ENCODE results near the gene NANS. TPM values are rescaled to one million over a fixed set of nuclear protein-coding genes. Genes with fewer than 3 reads are reported as not detected.

NANS gene
- total RNA-seq, 1 donor from 2014 or later: 35.9 TPM

GRCh38 chr9:98034593-98035546, 21.7 kb upstream of the NANS start:
- ATAC-seq (peak; percentile 85), DNase-seq (peak; percentile 85)
- intact Hi-C loops (cut with micrococcal nuclease): loop anchor here (10.0 kb wide), 2 partner anchors 50 to 110 kb away; partner anchors contain the start of genes ANP32B and TRMO

- ATAC-seq (peak; percentile 95), DNase-seq (peak; percentile 53)
These were observed 19.2 kb upstream of the NANS start for GRCh38 chr9:98037357-98037756.

DNA sequence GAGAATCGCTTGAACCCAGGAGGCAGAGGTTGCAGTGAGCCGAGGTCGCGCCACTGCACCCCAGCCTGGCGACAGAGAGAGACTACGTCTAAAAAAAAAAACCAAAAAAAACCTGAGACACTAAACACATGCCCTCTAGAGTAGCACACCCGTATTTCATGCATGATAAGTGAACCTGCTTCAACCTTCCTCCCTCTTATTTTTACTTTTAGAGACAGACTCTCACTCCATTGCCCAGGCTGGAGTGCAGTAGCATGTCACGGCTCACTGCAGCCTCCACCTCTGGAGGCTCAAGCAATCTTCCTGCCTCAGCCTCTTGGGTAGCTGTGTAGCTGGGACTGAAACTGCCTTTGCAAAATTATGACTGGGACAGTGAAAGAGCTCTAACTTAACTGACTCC, 17.6 kb upstream of the NANS start:
- ATAC-seq (no peak), DNase-seq (no peak)
- intact Hi-C loops (cut with micrococcal nuclease): loop anchor here (10.0 kb wide), 2 partner anchors 54 to 114 kb away; partner anchors contain the start of genes ANP32B and TRMO

More at GRCh38 chr9:98037357-98037756, 19.2 kb upstream of the NANS start:
- intact Hi-C loops (cut with micrococcal nuclease): loop anchor here (10.0 kb wide), 2 partner anchors 53 to 113 kb away; partner anchors contain the start of genes ANP32B and TRMO

GRCh38 chr9:98039607-98040017, 16.9 kb upstream of the NANS start:
- ATAC-seq (no peak), DNase-seq (no peak)
- intact Hi-C loops (cut with micrococcal nuclease): loop anchor here (10.0 kb wide), 2 partner anchors 55 to 115 kb away; partner anchors contain the start of genes ANP32B and TRMO

- intact Hi-C loops (cut with micrococcal nuclease): no loop called here
- no peak for DNase-seq
- ATAC-seq: no peak
These were observed 16.3 kb upstream of the NANS start for GRCh38 chr9:98040212-98040611.

GRCh38 chr9:98043915-98044314, 12.6 kb upstream of the NANS start:
- no peak for DNase-seq
- no peak for ATAC-seq
- intact Hi-C loops (cut with micrococcal nuclease): no loop called here

GRCh38 chr9:98045234-98046179, 11.0 kb upstream of the NANS start:
- ATAC-seq (no peak), DNase-seq (no peak)
- intact Hi-C loops (cut with micrococcal nuclease): no loop called here

- DNase-seq (no peak), ATAC-seq (no peak)
- intact Hi-C loops (cut with micrococcal nuclease): no loop called here
These were observed 10.4 kb upstream of the NANS start for GRCh38 chr9:98046180-98046543.

DNA sequence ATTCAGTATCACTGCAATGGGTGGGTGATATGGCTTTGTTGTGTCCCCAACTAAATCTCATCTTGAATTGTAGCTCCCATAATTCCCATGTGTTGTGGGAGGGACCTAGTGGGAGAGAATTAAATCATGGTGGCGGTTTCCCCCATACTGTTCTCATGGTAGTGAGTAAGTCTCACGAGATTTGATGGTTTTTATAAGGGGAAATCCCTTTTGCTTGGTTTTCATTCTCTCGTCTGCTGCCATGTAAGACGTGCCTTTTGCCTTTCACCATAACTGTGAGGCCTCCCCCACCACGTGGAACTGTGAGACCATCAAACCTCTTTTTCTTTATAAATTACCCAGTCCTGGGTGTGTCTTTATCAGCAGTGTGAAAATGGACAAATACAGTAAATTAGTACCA, 9.5 kb upstream of the NANS start:
- DNase-seq: no peak
- intact Hi-C loops (cut with micrococcal nuclease): no loop called here
- ATAC-seq: no peak

- ATAC-seq (no peak), DNase-seq (no peak)
- intact Hi-C loops (cut with micrococcal nuclease): no loop called here
These were observed 7.1 kb upstream of the NANS start for GRCh38 chr9:98049288-98050072.

- intact Hi-C loops (cut with micrococcal nuclease): no loop called here
- DNase-seq (no peak), ATAC-seq (no peak)
These were observed 6.2 kb upstream of the NANS start for GRCh38 chr9:98050351-98050750.

DNA sequence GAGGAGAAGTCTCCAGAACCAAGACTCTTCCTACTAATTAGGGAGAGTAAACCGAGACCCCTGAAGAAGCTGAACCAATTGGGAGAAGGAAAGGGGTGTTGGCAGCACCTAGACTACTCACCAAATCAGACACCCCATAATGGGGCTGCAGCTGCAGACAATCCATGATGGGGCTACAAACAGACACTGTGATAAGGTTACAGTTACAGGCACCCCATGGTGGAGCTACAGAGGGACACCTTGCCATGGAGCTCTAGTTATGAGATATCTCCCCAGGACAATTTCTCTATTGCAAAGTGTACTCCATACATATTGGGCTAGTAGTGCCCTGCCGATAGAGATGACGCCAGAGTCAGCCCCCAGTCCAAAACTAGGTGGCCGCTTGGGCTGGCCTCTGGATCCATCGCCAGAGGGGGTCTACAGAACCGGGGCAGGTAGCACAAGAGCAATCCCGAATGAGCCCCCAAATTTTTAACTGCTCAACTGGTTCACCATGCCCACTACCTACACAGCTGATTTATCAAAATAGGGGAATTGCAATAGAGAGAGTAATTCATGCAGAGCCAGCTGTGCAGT, 2.1 kb upstream of the NANS start:
- ATAC-seq (no peak), DNase-seq (no peak)
- intact Hi-C loops (cut with micrococcal nuclease): no loop called here

GRCh38 chr9:98057138-98057799, 737 bp downstream of the NANS start:
- ATAC-seq: no peak
- intact Hi-C loops (cut with micrococcal nuclease): no loop called here
- DNase-seq: no peak

GRCh38 chr9:98062161-98062560, 5.6 kb downstream of the NANS start:
- ATAC-seq (no peak), DNase-seq (no peak)
- intact Hi-C loops (cut with micrococcal nuclease): no loop called here

DNA sequence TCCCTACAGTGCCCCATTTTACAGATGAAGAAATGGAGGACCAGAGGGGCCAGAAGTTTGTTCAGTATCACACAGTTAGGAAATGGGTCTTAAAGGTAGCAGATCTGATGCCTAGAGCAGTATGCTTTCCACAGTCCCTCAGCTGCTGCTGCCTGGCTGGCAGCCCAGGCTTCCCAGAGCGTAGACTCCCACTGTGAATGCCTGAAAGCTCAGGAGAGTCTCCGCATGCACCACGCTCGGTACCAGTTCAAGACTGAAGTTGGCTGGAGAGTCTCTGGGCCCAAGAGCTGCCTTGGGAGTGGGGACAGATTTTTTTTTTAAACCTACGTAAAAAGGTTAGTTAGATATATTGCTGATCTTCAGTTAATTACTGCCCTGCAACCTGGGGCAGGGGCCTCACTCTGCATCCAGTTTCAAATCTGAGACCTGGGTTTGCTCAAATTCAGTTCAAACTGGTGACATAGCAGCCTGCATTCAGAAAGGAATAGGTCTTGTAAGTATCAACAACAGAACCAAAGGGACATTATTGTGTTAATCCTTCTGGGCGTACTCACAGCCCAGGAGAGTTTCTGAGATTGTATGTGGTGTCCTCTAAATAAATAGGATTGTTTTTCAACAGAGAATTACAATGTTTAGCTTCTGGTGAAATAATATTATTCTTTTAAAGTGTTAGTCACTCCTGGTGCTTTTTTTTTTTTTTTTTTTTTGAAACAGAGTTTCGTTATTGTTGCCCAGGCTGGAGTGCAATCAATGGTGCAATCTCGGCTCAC, 8.3 kb downstream of the NANS start:
- ATAC-seq (no peak), DNase-seq (no peak)
- intact Hi-C loops (cut with micrococcal nuclease): no loop called here

DNA sequence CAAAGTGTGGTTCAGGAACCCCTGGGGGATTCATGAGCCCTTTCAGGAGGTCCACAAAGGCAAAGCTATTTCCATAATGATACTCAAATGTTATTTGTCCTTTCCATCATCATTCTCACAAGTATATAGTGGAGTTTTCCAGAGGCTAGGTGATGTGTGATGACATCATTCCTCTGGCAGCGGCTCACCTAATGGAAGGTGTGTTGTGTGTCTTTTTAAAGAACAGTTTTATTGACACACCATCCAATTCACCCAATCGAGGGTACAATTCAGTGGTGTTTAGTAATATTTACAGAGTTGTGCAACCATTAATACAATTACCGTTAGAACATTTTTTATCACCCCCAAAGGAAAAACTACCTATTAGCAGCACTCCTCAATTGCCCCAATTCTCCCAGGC, 9.7 kb downstream of the NANS start:
- intact Hi-C loops (cut with micrococcal nuclease): no loop called here
- no peak for DNase-seq
- no peak for ATAC-seq

GRCh38 chr9:98067184-98067583, 10.7 kb downstream of the NANS start:
- intact Hi-C loops (cut with micrococcal nuclease): no loop called here
- ATAC-seq (no peak), DNase-seq (no peak)

All from left ventricle myocardium superior (tissue), 1 donor.